Measurements from ENCODE around the gene COL7A1. TPM values are rescaled to one million over a fixed set of nuclear protein-coding genes. Genes with fewer than 3 reads are reported as not detected.

The COL7A1 gene
- total RNA-seq, 2 experiments from 2014 or later: 4.1 to 10.8 TPM

GRCh38 chr3:48569808-48570450, 25.2 kb downstream of the COL7A1 start:
- H3K4me3 ChIP-seq (ENCODE audit: low read depth, low read length, poor library complexity, severe bottlenecking): no peak overlapping the region
- no TSS peak for BruUV-seq (replicated peaks)
- H3K9me2 ChIP-seq (ENCODE audit: insufficient read depth, low read length): no peaks in the 10 kb centered on the region
- CTCF ChIA-PET (ENCODE audit: unreplicated experiment): no interaction called here
- H3K9me3 ChIP-seq (ENCODE audit: low read length): no peaks in the 10 kb centered on the region
- no peaks in the 10 kb centered on the region for H3K36me3 ChIP-seq (ENCODE audit: insufficient read depth, low read length)
- POLR2A ChIA-PET: no interaction called here
- H3K4me2 ChIP-seq (ENCODE audit: low read length): no peak overlapping the region
- H3K4me1 ChIP-seq (ENCODE audit: insufficient read depth, low read length, poor library complexity, severe bottlenecking): no peaks in the 10 kb centered on the region
- no peak overlapping the region for H3K27ac ChIP-seq (ENCODE audit: low read depth, low read length, poor library complexity, severe bottlenecking)
- H2AFZ ChIP-seq (ENCODE audit: low read length): no peak overlapping the region
- H3K79me2 ChIP-seq (ENCODE audit: insufficient read depth, low read depth, low read length): no peaks in the 10 kb centered on the region
- DNase-seq (ENCODE audit: low spot score): no peak
- no peak for TF ChIP-seq EZH2phosphoT487 (IDR thresholded peaks at IDR 0.05; ENCODE audit: borderline replicate concordance, low read depth, low read length)
- TF ChIP-seq CTCF (conservative IDR thresholded peaks at IDR 0.05; ENCODE audit: low read length): no peak
- no peaks in the 10 kb centered on the region for H4K20me1 ChIP-seq (ENCODE audit: insufficient read depth, low read length)
- intact Hi-C loops (cut with micrococcal nuclease; ENCODE audit: unreplicated experiment): no loop called here

- H3K27ac ChIP-seq (ENCODE audit: low read depth, low read length, poor library complexity, severe bottlenecking): no peak overlapping the region
- CTCF ChIA-PET (ENCODE audit: unreplicated experiment): no interaction called here
- no peak for TF ChIP-seq CTCF (conservative IDR thresholded peaks at IDR 0.05; ENCODE audit: low read length)
- TF ChIP-seq EZH2phosphoT487 (IDR thresholded peaks at IDR 0.05; ENCODE audit: borderline replicate concordance, low read depth, low read length): no peak
These were observed 25.7 kb downstream of the COL7A1 start for GRCh38 chr3:48569400-48569799.

GRCh38 chr3:48568476-48568875, 26.7 kb downstream of the COL7A1 start:
- Histone ChIP-seq H3K9me2 (ENCODE audit: insufficient read depth, low read length) (no peaks in the 10 kb centered on the region), H3K36me3 (ENCODE audit: insufficient read depth, low read length) (no peaks in the 10 kb centered on the region), H4K20me1 (ENCODE audit: insufficient read depth, low read length) (no peaks in the 10 kb centered on the region), H3K4me3 (ENCODE audit: low read depth, low read length, poor library complexity, severe bottlenecking) (no peak overlapping the region), H3K4me1 (ENCODE audit: insufficient read depth, low read length, poor library complexity, severe bottlenecking) (no peaks in the 10 kb centered on the region), H2AFZ (ENCODE audit: low read length) (no peak overlapping the region), H3K4me2 (ENCODE audit: low read length) (no peak overlapping the region), H3K79me2 (ENCODE audit: insufficient read depth, low read depth, low read length) (no peaks in the 10 kb centered on the region), H3K27ac (ENCODE audit: low read depth, low read length, poor library complexity, severe bottlenecking) (no peak overlapping the region), H3K9me3 (ENCODE audit: low read length) (no peaks in the 10 kb centered on the region)
- ChIA-PET POLR2A (no interaction called here), CTCF (ENCODE audit: unreplicated experiment) (no interaction called here)
- DNase-seq (ENCODE audit: low spot score): no peak
- intact Hi-C loops (cut with micrococcal nuclease; ENCODE audit: unreplicated experiment): no loop called here
- BruUV-seq (replicated peaks): no TSS peak
- no peak for TF ChIP-seq CTCF (conservative IDR thresholded peaks at IDR 0.05; ENCODE audit: low read length)
- TF ChIP-seq EZH2phosphoT487 (IDR thresholded peaks at IDR 0.05; ENCODE audit: borderline replicate concordance, low read depth, low read length): no peak

More at GRCh38 chr3:48569400-48569799, 25.7 kb downstream of the COL7A1 start:
- no peaks in the 10 kb centered on the region for H3K9me3 ChIP-seq (ENCODE audit: low read length)
- BruUV-seq (replicated peaks): no TSS peak
- H3K4me2 ChIP-seq (ENCODE audit: low read length): no peak overlapping the region
- H3K9me2 ChIP-seq (ENCODE audit: insufficient read depth, low read length): no peaks in the 10 kb centered on the region
- no peak overlapping the region for H3K4me3 ChIP-seq (ENCODE audit: low read depth, low read length, poor library complexity, severe bottlenecking)
- intact Hi-C loops (cut with micrococcal nuclease; ENCODE audit: unreplicated experiment): no loop called here
- H4K20me1 ChIP-seq (ENCODE audit: insufficient read depth, low read length): no peaks in the 10 kb centered on the region
- H2AFZ ChIP-seq (ENCODE audit: low read length): no peak overlapping the region
- no peaks in the 10 kb centered on the region for H3K4me1 ChIP-seq (ENCODE audit: insufficient read depth, low read length, poor library complexity, severe bottlenecking)
- POLR2A ChIA-PET: interaction anchor here (0.5 kb wide), 1 partner anchor 54 kb away, joined by 3 read pairs; no protein-coding TSS in a partner anchor
- no peaks in the 10 kb centered on the region for H3K36me3 ChIP-seq (ENCODE audit: insufficient read depth, low read length)
- no peaks in the 10 kb centered on the region for H3K79me2 ChIP-seq (ENCODE audit: insufficient read depth, low read depth, low read length)
- DNase-seq (ENCODE audit: low spot score): no peak
